Measurements from ENCODE around the gene RASGRP1. TPM values are rescaled to one million over a fixed set of nuclear protein-coding genes. Genes with fewer than 3 reads are reported as not detected.

RASGRP1 gene
- polyA plus RNA-seq, 1 of the 3 experiments (the other 2 are of a cell fraction), result 0.03 TPM

- Histone ChIP-seq H3F3A (replicated peaks; ENCODE audit: insufficient read depth) (peaks cover 6% of the 10 kb centered on the region), H3K27me3 (ENCODE audit: insufficient read depth) (no peaks in the 10 kb centered on the region), H3K4me3 (ENCODE audit: low read depth in 2 of 2, low read length in 1 of 2) (no peak overlapping the region), H3K9me3 (no peaks in the 10 kb centered on the region), H3K9me2 (no peaks in the 10 kb centered on the region), H3K79me2 (ENCODE audit: insufficient read depth) (no peaks in the 10 kb centered on the region), H4K20me1 (ENCODE audit: insufficient read depth) (no peaks in the 10 kb centered on the region), H2AFZ (ENCODE audit: low read depth) (no peak overlapping the region), H3K4me1 (ENCODE audit: control insufficient read depth in 1 of 2, insufficient read depth in 2 of 2, low read depth in 1 of 2, low read length in 1 of 2) (peaks cover 0 to 10% of the 10 kb centered on the region in 2 experiments; a peak in 1 of 4 replicates), H3K9ac (no peak overlapping the region), H3K36me3 (replicated peaks in 1 of 2; ENCODE audit: control insufficient read depth in 1 of 2, insufficient read depth in 2 of 2, low read length in 1 of 2) (no peaks in the 10 kb centered on the region), H3K4me2 (no peak overlapping the region), H3K27ac (ENCODE audit: low read depth in 2 of 2, low read length in 1 of 2) (no peak overlapping the region)
- ChIA-PET POLR2A (no interaction called here), CTCF (interaction anchor here (2.5 kb wide), 1 partner anchor 29 kb away, joined by 15 read pairs; the partner anchor contains the start of gene RASGRP1)
- DNase-seq, result no peak
- TF ChIP-seq USF2 (IDR thresholded peaks at IDR 0.05; ENCODE audit: borderline replicate concordance, low read depth, low read length) (no peak), EZH2phosphoT487 (IDR thresholded peaks at IDR 0.05; ENCODE audit: borderline replicate concordance, low read depth) (no peak), JUND (IDR thresholded peaks at IDR 0.05) (no peak), EP300 (IDR thresholded peaks at IDR 0.05; ENCODE audit: borderline replicate concordance in 1 of 2, low read depth in 1 of 2, low read length in 1 of 2) (no peak), RAD21 (IDR thresholded peaks at IDR 0.05; ENCODE audit: low read length) (no peak), MEF2A (IDR thresholded peaks at IDR 0.05; ENCODE audit: borderline replicate concordance, low read depth) (no peak), MXI1 (IDR thresholded peaks at IDR 0.05; ENCODE audit: low read depth, low read length) (no peak), NRF1 (IDR thresholded peaks at IDR 0.05; ENCODE audit: low read depth, low read length) (no peak)
- 57% methylated on average over 3 of the region's 3 CpGs for WGBS (ENCODE audit: low lambda C conversion rate)
These were observed 29.9 kb downstream of the RASGRP1 start for GRCh38 chr15:38534691-38535090.

- Histone ChIP-seq H3K9ac (no peak overlapping the region), H4K20me1 (ENCODE audit: insufficient read depth) (no peaks in the 10 kb centered on the region), H3K4me1 (ENCODE audit: control insufficient read depth in 1 of 2, insufficient read depth in 2 of 2, low read depth in 1 of 2, low read length in 1 of 2) (peaks cover 0 to 10% of the 10 kb centered on the region in 2 experiments; a peak in 1 of 4 replicates), H3K79me2 (ENCODE audit: insufficient read depth) (no peaks in the 10 kb centered on the region), H3F3A (replicated peaks; ENCODE audit: insufficient read depth) (peaks cover 6% of the 10 kb centered on the region), H3K27me3 (ENCODE audit: insufficient read depth) (no peaks in the 10 kb centered on the region), H3K36me3 (replicated peaks in 1 of 2; ENCODE audit: control insufficient read depth in 1 of 2, insufficient read depth in 2 of 2, low read length in 1 of 2) (no peaks in the 10 kb centered on the region), H2AFZ (ENCODE audit: low read depth) (no peak overlapping the region), H3K9me3 (no peaks in the 10 kb centered on the region), H3K27ac (ENCODE audit: low read depth in 2 of 2, low read length in 1 of 2) (no peak overlapping the region), H3K4me3 (ENCODE audit: low read depth in 2 of 2, low read length in 1 of 2) (no peak overlapping the region), H3K9me2 (no peaks in the 10 kb centered on the region), H3K4me2 (no peak overlapping the region)
- no peak for DNase-seq
- CTCF ChIA-PET, result interaction anchor here (2.5 to 3.4 kb wide), 2 partner anchors 30 kb away, joined by 15 to 16 read pairs; partner anchors contain the start of gene RASGRP1
- TF ChIP-seq MAX (IDR thresholded peaks at IDR 0.05; ENCODE audit: low read depth) (no peak), CHD2 (IDR thresholded peaks at IDR 0.05; ENCODE audit: low read length, partially characterized antibody) (no peak), FOXJ3 (CRISPR knock-in tag; IDR thresholded peaks at IDR 0.05) (no peak), NFIC (IDR thresholded peaks at IDR 0.05; ENCODE audit: borderline replicate concordance) (no peak), ELF1 (IDR thresholded peaks at IDR 0.05) (no peak), USF2 (IDR thresholded peaks at IDR 0.05; ENCODE audit: borderline replicate concordance, low read depth, low read length) (no peak), SMC3 (IDR thresholded peaks at IDR 0.05; ENCODE audit: low read depth, low read length) (no peak), YY1 (IDR thresholded peaks at IDR 0.05; ENCODE audit: low read depth) (no peak), TCF12 (IDR thresholded peaks at IDR 0.05) (no peak), JUND (IDR thresholded peaks at IDR 0.05) (no peak), PBX3 (IDR thresholded peaks at IDR 0.05) (no peak), NRF1 (IDR thresholded peaks at IDR 0.05; ENCODE audit: low read depth, low read length) (no peak), TAF1 (IDR thresholded peaks at IDR 0.05; ENCODE audit: borderline replicate concordance, low read depth, low read length) (no peak), RFX5 (IDR thresholded peaks at IDR 0.05; ENCODE audit: low read length) (no peak)
- POLR2A ChIA-PET, result no interaction called here
These were observed 30.7 kb downstream of the RASGRP1 start for GRCh38 chr15:38533926-38534325.

All from SK-N-SH (cell line).